Lung microvascular endothelial cell (primary cell): ENCODE data around the gene C19orf33. TPM values are rescaled to one million over a fixed set of nuclear protein-coding genes. Genes with fewer than 3 reads are reported as not detected.

Experiments
- DNase-seq, 2 donors: peaks; one replicate each; pipeline versions ENCODE4 v3.0.0 to v3.0.0-alpha.2; 2010; ENCODE audit warnings: low read depth in 2 of 2
- total RNA-seq: library from RNA; depleted of rRNA; stranded (reverse); fragments of >200 nt; gene quantifications from 2 replicates; pipeline ENCODE4 v1.2.1, GENCODE V29; 2014

Gene C19orf33
- total RNA-seq, 1 donor from 2014 or later: 0.40 TPM

DNA sequence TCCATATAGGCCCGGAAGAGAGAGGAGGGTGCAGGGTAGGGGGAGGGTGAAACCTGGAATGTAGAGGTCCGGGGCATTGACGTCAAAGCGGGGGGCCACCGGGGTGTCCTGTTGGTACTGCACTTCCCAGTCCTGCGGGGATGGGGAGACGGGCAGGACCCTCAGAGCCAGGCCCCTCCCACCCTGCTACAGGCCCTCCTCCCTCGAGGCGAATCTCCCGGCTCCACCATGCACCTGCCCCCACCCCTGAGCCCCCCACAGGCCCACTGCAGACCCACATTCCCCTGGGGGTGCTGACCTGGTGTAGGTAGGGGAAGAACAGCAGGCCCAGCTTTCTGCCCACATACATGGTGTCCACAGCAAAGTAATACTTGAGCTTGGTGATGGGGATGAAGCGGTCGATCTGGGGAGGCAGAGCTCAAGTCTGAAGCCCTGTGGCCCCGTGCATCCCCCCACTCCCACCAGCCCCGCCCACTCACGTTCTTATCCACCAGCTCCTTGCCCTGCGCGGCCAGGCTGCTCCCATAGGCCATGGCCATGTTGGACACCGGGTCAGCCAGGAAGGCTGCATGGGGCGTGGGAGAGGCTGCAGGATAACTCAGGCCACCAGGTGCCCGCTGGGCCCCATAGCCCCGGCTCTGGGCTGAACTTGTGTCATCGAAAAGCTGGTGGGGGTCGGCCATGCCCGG is 5.0 kb downstream of the C19orf33 start:
- DNase-seq: no peak

DNA sequence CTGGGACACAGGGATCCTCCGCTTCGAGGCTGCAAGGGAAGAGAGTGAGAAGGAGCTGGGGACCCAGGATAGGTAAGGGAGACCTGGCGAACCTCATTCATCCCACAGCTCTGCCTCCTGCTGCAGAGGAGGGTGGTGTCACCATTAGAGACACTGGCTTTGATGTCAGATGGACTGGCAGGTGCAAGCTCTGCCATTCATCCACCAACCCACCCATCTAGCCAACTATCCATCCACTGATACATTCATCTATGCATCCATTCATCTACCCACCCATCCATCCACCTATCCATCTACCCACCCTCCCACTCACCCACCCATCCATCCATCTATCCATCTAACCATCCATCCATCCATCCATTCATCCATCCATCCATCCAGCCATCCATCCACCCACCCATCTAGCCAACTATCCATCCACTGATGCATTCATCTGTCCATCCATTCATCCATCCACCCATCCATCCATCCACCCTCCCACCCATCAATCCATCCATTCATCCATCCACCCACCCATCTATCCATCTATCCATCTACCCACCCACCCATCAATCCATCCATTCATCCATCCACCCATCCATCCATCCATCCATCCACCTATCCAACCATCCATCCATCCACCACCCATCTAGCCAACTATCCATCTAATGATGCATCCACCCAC is 5.7 kb downstream of the C19orf33 start:
- no peak for DNase-seq

GRCh38 chr19:38310279-38310670 is 6.2 kb downstream of the C19orf33 start:
- no peak for DNase-seq

GRCh38 chr19:38310986-38311385 is 6.9 kb downstream of the C19orf33 start:
- DNase-seq: no peak

DNA sequence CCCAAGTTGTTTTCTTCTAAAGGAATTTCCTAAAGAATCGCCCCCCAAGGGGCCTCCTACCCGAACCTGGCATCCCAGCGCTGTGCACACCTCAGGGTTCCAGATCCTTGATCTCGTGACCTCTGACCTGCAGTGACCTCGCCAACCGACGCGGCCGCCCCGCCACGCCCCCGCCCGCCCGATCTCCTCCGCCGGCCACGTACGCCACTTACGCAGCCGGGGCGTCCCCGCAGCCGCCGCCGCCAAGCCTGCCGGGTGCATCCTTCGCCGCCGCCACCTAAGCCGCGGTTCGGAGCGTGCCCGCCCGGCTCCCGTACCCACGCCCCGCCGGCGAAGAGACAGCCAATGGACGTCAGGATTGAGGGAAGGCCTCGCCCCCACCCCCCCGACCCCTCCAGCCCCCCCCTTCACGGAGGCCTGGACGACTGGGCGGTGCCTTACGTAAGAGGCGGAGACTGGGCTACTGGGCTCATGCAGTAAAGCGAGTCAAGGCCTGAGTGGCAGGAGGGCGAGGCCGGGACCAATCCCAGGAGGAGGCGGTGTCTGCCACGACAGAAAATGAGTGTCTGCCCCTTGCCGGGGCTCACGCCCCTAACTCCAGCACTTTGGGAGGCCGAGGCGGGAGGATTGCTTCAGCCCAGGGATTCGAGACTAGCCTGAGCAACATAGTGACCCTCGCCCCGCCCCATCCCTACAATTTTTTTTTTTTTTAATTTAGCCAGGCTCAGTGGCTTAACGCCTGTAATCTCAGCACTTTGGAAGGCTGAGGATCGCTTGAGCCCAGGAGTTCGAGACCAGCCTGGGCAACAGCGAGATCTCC is 11.8 kb downstream of the C19orf33 start, which contains the start of gene YIF1B:
YIF1B (minus strand) TSS at position 291 of the 820 bp plus-strand sequence; CDS start at position 261, 30 bp downstream.
- DNase-seq: peak; percentile 97 to 98

DNA sequence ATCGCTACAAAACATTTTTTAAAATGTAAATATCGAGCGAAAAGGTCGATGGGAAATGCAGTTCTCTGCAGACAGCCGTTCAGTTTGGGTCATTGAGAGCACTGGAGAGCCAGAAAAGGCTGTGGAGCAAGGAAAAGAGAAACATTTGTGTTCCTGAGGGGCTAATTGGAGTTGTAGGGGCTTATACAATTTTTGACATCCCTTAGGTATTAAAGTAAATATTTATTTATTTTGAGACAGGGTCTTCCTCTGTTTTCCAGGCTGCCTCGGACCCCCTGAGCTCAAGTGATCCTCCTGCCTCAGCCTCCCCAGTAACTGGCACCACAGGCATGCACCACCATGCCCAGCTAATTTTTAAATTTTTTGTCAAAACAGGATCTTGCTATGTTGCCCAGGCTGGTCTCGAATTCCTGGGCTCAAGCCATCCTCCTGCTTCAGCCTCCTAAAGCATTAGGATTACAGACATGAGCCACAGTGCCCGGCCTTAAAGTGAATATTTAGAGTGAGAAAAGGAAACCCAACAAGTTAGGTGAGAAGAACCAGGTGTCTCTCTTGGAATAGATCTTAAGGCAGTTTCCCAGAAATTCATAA is 12.5 kb downstream of the C19orf33 start:
- no peak for DNase-seq

GRCh38 chr19:38317104-38317612 is 13.1 kb downstream of the C19orf33 start:
- peak in 1 of 2 donors; percentile 24 for DNase-seq

- DNase-seq: peak in 1 of 2 donors; percentile 9
Measured at GRCh38 chr19:38318660-38319059, 14.6 kb downstream of the C19orf33 start.

DNA sequence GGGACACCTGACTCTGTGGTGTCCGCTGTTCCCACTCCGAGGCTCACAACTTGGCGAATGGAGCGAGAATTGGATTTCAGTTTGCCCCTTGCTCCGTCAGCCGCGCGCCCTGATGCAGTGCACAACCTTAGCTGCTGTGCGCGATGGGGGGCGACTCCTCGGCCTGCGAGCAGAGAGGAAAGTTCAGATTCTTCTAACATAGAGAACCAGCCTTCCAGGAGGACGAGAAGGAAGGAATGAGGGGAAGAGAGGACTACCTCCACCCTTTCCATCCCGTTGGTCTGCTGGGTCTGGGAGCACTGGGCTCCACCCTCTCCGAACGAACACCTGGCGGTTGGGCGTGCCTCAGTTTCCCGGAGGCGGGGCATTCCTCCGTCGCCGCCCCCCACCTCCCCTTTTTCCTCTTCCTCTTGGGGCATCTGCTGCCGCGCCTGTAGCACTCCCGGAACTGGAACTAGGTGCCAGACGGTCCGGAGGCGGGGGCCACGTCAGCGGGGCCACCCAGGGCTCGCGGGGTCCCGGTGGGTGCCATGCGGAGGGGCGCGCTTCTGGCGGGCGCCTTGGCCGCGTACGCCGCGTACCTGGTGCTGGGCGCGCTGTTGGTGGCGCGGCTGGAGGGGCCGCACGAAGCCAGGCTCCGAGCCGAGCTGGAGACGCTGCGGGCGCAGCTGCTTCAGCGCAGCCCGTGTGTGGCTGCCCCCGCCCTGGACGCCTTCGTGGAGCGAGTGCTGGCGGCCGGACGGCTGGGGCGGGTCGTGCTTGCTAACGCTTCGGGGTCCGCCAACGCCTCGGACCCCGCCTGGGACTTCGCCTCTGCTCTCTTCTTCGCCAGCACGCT is 15.6 kb downstream of the C19orf33 start, which contains the start of gene KCNK6:
KCNK6 (plus strand) TSS at position 425 of the 838 bp plus-strand sequence; CDS start at position 531, 106 bp downstream.
- DNase-seq: peak; percentile 31 to 37

- DNase-seq: no peak
Measured at GRCh38 chr19:38320969-38321339, 16.9 kb downstream of the C19orf33 start.

DNA sequence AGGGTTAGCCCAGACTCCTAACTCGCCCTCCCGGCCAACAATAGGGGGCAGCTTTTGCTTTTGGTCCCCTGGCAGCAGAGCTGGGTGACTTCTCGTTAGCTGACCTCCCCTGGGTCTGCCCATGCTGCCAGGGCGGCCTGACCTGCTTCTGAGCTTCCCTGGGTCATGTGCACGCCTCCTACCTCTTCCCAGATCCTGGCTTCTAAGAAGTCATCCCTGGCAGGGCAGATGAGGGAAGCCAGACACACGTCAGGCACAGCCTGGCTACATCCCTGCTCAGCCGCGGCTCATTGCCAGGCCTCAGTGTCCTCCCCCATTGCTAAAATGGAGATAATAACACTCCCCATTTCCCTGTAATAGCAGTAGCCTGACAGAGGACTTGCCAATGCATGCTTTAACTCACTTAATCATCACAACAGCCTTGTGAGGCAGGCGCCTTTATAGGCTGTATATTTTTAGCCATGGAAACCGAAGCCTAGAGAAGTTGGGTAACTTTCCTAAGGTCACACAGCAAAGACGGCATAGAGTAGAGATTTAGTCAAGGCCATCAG is 17.7 kb downstream of the C19orf33 start:
- DNase-seq: no peak

- no peak for DNase-seq
Measured at GRCh38 chr19:38323291-38323690, 19.2 kb downstream of the C19orf33 start.

DNA sequence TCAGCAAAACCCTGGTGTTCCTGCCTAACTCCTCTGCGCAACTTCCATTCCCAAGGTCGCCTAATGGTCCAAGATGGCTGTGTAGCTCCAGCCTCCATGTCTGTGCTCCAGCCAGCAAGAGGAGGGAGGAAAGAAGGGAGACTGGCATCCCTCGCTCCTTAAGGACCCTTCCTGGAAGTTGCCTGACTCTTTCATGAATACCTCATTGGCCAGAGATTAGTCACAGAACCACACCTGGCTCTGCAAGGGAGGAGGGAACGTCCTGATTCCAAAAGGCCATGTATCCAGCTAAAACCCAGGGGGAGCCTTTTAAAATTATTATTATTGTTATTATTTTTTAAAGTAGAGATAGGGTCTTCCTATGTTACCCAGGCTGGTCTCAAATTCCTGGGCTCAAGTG is 20.4 kb downstream of the C19orf33 start:
- DNase-seq: no peak

DNA sequence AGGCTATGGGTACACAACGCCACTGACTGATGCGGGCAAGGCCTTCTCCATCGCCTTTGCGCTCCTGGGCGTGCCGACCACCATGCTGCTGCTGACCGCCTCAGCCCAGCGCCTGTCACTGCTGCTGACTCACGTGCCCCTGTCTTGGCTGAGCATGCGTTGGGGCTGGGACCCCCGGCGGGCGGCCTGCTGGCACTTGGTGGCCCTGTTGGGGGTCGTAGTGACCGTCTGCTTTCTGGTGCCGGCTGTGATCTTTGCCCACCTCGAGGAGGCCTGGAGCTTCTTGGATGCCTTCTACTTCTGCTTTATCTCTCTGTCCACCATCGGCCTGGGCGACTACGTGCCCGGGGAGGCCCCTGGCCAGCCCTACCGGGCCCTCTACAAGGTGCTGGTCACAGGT is 22.5 kb downstream of the C19orf33 start:
- no peak for DNase-seq

GRCh38 chr19:38329651-38330050 is 25.6 kb downstream of the C19orf33 start:
- DNase-seq: no peak

GRCh38 chr19:38331728-38332127 is 27.7 kb downstream of the C19orf33 start:
- no peak for DNase-seq

DNA sequence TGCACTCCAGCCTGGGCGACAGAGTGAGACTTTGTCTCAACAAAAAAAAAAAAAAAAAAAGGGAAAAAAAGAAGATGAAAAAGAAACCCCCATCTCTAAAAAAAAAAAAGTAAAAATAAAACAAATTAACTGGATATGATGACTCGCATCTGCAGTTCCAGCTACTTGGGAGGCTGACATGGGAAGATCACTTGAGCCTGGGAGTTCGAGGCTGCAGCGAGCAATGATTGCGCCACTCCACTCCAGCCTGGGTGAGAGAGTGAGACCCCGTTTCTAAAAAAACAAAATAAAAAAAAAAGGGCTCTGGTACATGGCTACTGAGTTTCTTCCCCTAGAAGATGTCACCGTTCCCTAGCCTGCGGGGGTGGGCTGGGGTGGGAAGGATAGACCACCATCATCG is 29.2 kb downstream of the C19orf33 start:
- no peak for DNase-seq

DNA sequence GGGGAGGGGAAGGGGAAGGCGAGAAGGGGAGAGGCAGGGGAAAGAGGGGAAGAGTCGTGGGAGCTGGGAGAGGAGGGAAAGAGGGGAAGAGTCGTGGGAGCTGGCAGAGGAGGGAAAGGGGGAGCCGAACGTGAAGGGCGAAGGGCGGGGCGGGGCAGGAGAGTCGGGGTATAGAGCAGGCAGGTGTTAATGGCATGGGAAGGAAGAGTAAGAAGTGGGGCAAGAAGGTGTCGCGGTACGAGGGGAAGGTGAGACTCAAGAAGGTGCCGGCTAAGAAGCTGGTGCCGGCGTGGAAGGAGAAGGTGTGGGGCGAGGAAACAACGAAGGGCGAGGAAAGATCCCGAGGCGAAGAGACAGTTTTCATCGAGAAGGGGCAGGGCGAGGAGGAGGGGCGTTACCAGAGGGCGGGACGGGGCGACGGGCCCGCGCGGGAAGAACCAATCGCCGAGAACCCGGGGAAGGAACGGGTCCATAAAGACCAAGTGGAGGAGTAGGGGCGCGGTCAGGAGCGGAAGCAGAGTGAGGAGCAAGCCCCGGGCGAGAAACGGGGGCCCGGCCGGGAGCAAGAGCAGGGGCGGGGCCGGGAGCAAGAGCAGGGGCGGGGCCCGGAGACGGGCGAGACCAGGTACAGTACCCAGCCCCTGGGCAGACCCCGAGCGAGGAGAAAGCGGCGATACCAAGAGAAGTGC is 32.0 kb downstream of the C19orf33 start:
- peak; percentile 66 to 95 for DNase-seq

DNA sequence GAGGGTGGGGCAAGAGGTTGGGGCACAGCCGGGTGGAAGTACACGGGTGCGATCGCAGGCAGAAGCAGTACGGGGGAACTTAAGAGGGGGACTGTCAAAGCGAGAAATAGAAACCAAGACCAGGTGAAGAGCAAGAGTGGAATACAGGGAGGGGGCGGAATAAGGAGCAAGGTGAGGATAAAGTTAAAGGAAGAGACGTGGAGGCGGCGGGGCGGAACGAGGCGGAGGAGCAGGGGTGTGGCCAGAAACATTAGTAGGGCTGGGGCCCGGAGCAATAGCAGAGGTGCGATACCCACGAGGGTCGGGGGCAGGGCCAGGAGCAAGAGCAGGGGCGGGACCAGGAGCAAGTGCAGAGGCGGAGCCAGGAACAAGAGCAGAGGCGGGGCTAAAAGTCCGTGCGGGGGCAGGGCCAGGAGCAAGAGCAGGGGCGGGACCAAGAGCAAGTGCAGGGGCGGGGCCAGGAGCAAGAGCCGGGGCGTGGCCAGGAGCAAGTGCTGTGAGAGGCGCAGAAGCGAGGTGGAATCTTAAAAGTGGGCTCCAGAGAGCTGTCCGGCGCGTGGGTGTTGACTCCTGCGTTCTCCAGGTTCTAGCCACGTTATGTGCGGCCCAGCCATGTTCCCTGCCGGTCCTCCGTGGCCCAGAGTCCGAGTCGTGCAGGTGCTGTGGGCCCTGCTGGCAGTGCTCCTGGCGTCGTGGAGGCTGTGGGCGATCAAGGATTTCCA is 32.7 kb downstream of the C19orf33 start:
- peak; percentile 45 to 94 for DNase-seq
